Duodenal mucosa (tissue), 2 donors: ENCODE data around the gene LDLRAD2.

ENCODE experiments used
- H3K27ac ChIP-seq: one replicate; pipeline ENCODE4 v1.7.0; 2013; ENCODE audit warnings: low read depth, low read length
- H3K27me3 ChIP-seq, 2 donors: one replicate each; pipeline ENCODE4 v1.7.0; 2013; ENCODE audit warnings: low read length in 2 of 2, control low read depth in 1 of 2; ENCODE audit not compliant: insufficient read depth in 2 of 2, control insufficient read depth in 1 of 2
- H3K36me3 ChIP-seq, 2 donors: one replicate each; pipeline ENCODE4 v1.7.0; 2013; ENCODE audit warnings: low read length in 2 of 2, control low read depth in 1 of 2; ENCODE audit not compliant: insufficient read depth in 2 of 2, control insufficient read depth in 1 of 2
- H3K4me1 ChIP-seq, 2 donors: one replicate each; pipeline ENCODE4 v1.7.0; 2013; ENCODE audit warnings: low read length in 2 of 2, control low read depth in 1 of 2; ENCODE audit not compliant: insufficient read depth in 2 of 2, control insufficient read depth in 1 of 2
- H3K4me3 ChIP-seq, 2 donors: one replicate each; pipeline ENCODE4 v1.7.0; 2013; ENCODE audit warnings: low read length in 2 of 2, low read depth in 1 of 2
- H3K9ac ChIP-seq, 2 donors: one replicate each; pipeline ENCODE4 v1.7.0; 2013; ENCODE audit warnings: low read length in 2 of 2, low read depth in 1 of 2
- H3K9me3 ChIP-seq, 2 donors: one replicate each; pipeline ENCODE4 v1.7.0; 2013; ENCODE audit warnings: low read length in 2 of 2, control low read depth in 1 of 2; ENCODE audit not compliant: control insufficient read depth in 1 of 2

LDLRAD2 gene

DNA sequence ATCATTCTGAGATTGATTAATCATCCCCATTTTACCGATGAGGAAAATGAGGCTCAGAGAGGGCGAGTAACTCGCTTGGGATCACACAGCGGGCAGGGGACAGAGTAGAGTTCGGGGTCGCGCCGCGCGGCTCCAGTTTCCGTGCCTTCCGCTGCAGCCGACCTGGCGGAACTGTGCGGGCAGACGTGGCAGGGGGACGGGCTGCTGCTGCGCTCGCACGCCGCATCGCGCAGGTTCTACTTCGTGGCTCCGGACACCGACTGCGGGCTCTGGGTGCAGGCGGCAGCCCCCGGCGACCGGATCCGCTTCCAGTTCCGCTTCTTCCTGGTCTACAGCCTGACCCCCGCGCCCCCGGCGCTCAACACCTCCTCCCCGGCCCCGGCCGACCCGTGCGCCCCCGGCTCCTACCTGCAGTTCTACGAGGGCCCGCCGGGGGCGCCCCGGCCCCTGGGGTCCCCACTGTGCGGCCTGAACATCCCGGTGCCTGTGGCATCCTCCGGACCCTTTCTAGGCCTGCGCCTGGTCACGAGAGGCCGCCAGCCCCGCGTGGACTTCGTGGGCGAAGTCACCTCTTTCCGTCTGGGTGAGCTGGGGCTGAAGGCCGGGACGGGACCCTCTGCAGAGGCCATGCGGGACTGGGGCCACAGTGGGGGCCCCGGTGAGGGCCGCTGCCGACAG is 2.3 kb downstream of the LDLRAD2 start:
- peaks cover 8 to 14% of the 10 kb centered on the region in 2 donors for H3K4me1 ChIP-seq
- no peaks in the 10 kb centered on the region for H3K9me3 ChIP-seq
- no peak overlapping the region for H3K27ac ChIP-seq
- peak overlapping the region; percentile 54 to 60 for H3K4me3 ChIP-seq
- H3K9ac ChIP-seq: peak overlapping the region; percentile 18 to 30
- H3K27me3 ChIP-seq: peaks cover 0 to 3% of the 10 kb centered on the region in 2 donors
- H3K36me3 ChIP-seq: no peaks in the 10 kb centered on the region

DNA sequence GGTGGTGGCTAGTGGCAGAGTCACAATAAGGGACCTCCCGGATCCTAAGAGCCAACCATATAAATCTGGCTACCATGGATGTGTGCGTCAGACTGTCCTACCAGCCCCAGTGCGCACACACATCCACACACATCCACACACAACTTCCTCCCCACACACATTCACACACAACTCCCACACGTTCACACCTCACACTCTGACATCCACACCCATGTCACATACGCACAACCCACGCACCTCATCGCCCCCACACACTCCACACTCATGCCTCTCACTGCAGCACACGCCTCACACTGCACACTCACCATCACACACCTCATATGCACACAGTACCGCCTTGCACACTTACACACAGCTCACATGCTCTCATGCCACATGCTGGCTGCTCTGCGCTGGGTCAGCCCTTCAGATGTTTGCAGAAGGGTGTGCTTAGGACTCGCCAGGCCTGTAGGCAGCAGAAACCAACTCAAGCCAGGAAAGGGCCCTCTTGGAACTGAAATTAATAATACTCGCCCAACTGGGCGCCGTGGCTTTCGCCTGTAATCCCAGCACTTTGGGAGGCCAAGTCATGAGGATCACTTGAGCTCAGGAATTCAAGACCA is 3.0 kb downstream of the LDLRAD2 start:
- Histone ChIP-seq H3K27me3 (peaks cover 0 to 3% of the 10 kb centered on the region in 2 donors), H3K9ac (no peak overlapping the region), H3K4me3 (no peak overlapping the region), H3K27ac (no peak overlapping the region), H3K36me3 (no peaks in the 10 kb centered on the region), H3K9me3 (no peaks in the 10 kb centered on the region), H3K4me1 (peaks cover 8 to 14% of the 10 kb centered on the region in 2 donors)

DNA sequence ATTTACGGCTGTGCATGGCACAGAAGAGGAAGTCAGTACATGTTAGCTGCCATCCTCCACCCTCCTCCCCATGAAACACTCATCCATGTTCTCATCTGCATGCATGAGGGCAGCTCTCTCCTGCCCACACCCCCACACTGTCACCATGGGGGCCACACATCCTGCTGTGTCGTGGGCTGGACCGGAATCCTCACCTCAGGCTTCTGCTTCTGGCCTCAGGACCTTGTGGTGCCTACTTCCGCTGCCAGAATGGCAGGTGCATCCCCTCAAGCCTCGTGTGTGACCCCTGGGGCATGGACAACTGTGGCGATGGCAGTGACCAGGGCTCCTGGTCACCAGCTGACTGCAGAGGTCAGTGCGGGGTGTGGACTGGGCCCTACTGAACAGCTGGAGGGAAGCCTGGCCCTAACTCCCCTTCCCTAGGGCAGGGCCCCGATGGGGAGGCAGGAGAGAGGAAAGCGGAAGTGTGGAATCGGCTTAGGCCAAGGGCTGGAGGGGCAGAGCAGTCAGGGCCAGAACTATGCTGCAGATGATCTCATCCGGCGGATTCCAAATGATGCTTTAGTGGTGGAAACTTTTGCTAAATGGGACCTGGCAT is 3.8 kb downstream of the LDLRAD2 start:
- no peak overlapping the region for H3K9ac ChIP-seq
- H3K27ac ChIP-seq: no peak overlapping the region
- no peaks in the 10 kb centered on the region for H3K9me3 ChIP-seq
- H3K27me3 ChIP-seq: peaks cover 0 to 3% of the 10 kb centered on the region in 2 donors
- peaks cover 8 to 14% of the 10 kb centered on the region in 2 donors for H3K4me1 ChIP-seq
- no peak overlapping the region for H3K4me3 ChIP-seq
- no peaks in the 10 kb centered on the region for H3K36me3 ChIP-seq

DNA sequence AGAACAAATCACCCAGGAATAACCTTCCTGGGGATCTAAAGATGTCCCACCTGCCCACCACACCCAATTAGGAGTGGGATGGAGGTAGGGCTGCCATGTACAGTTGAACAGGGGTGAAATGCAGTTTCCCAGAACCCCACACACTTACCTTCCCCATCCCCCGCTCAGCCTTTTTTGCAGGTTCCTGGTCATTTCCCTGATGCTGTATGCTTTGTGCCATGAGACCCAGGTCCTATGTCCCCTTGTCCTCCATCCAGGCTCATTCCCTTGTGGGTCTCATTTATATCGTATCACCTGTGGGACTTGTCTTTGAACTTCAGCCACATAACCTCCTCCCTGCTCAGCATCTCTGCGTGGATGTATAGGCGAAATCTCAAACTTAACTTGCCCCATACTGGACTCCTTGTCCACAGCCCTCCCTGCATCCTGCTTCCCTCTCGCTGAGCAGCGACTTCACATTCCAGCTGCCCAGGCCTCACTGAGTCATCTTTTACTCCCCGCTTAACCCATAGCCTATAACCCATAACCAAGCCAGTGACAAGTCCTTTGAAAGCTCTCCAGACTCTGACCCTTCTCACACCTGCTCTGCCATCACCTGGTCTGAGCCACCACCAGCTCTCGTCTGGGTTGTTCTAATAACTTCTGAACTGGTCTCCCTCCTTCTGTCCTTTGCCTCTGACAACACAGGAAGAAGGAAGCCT is 4.7 kb downstream of the LDLRAD2 start:
- no peak overlapping the region for H3K27ac ChIP-seq

DNA sequence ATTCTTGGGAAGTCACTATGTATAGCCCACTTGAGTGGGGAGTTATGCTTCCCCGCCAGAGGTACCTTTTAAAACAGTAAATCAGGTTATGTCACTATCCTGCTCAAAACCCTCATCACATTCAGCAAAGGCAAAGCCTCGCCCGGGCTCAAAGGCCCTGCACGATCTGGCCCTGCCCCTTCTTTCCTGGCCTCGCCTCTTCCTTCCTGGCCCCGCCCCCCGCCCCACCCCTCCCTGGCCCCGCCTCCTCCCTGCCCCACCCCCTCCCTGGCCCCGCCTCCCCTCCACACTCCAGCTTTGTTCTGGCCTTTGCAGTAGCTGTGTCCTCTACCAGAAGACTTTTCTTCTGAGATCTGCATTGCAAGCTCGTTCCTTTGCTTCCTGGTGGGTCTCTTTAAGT is 6.6 kb downstream of the LDLRAD2 start:
- no peak overlapping the region for H3K9ac ChIP-seq

More for the DNA sequence above, 4.7 kb downstream of the LDLRAD2 start:
- Histone ChIP-seq H3K9ac (no peak overlapping the region), H3K27me3 (peaks cover 0 to 3% of the 10 kb centered on the region in 2 donors), H3K9me3 (no peaks in the 10 kb centered on the region), H3K4me3 (no peak overlapping the region), H3K4me1 (peaks cover 8 to 14% of the 10 kb centered on the region in 2 donors), H3K36me3 (no peaks in the 10 kb centered on the region)

DNA sequence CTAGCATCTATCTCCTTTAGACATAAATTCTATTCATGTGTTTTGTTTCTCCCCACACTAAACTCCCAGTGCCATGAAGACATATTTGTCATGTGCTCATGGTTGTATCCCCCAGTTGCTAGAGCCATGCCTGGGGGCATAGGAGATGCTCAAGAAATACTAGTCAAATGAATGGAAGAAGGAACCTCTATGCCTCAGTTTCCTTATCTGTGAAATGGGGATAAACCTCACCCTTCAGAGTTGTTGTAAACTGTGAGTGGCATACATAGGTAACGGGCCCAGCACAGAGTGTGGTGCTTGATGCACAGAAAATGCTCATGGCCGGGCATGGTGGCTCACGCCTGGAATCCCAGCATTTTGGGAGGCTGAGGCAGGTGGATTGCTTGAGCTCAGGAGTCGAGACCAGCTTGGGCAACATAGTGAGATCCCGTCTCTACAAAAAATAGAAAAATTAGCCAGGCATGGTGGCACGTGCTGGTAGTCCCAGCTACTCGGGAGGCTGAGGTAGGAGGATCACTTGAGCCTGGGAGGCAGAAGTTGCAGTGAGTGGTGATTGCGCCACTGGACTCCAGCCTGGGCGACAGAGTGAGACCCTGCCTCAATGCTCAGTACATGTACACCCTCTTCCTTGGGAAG is 8.7 kb downstream of the LDLRAD2 start:
- no peaks in the 10 kb centered on the region for H3K27me3 ChIP-seq
- H3K9me3 ChIP-seq: no peaks in the 10 kb centered on the region
- no peak overlapping the region for H3K9ac ChIP-seq
- no peak overlapping the region for H3K4me3 ChIP-seq
- H3K36me3 ChIP-seq: peaks cover 4 to 25% of the 10 kb centered on the region in 2 donors
- H3K4me1 ChIP-seq: peaks cover 5 to 12% of the 10 kb centered on the region in 2 donors
- H3K27ac ChIP-seq: no peak overlapping the region

More for the DNA sequence above, 6.6 kb downstream of the LDLRAD2 start:
- H3K4me3 ChIP-seq: no peak overlapping the region
- no peak overlapping the region for H3K27ac ChIP-seq
- H3K27me3 ChIP-seq: peaks cover 0 to under 1% of the 10 kb centered on the region in 2 donors
- peaks cover 0 to 10% of the 10 kb centered on the region in 2 donors for H3K36me3 ChIP-seq
- peaks cover 8 to 14% of the 10 kb centered on the region in 2 donors for H3K4me1 ChIP-seq
- H3K9me3 ChIP-seq: no peaks in the 10 kb centered on the region

DNA sequence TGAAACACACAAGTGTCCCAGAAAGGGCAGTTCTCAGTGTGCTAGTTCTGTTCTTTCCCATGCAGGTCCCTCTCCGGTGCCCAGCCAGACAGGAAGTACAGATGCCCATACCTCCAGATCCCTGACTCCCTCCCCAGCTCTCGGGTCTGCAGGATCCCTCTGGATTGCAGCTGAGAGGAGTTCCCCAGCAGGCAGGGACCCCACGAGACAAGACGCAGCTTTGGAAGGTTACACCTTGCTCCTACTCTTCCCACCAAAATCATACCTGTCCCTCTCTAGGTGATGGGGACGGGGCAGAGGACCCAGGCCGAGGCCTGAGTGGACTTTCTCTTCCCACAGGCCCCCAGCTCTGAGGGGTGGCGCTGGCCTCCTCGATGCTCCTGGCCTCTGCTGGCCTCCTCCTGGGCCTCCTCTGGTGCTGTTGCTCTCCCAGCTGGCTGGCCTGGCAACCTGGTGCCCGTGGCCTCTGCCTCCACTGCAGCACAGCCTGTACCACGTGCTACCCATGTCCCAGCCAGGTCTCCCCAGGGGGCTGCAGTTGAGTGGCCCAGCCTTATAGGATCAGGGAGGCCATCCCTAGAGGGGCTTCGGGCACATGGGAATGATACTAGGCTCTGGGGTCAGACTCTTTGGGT is 9.4 kb downstream of the LDLRAD2 start:
- Histone ChIP-seq H3K4me3 (no peak overlapping the region), H3K9ac (no peak overlapping the region), H3K27me3 (no peaks in the 10 kb centered on the region), H3K9me3 (no peaks in the 10 kb centered on the region), H3K4me1 (peaks cover 5 to 9% of the 10 kb centered on the region in 2 donors), H3K27ac (no peak overlapping the region), H3K36me3 (peaks cover 4 to 25% of the 10 kb centered on the region in 2 donors)

DNA sequence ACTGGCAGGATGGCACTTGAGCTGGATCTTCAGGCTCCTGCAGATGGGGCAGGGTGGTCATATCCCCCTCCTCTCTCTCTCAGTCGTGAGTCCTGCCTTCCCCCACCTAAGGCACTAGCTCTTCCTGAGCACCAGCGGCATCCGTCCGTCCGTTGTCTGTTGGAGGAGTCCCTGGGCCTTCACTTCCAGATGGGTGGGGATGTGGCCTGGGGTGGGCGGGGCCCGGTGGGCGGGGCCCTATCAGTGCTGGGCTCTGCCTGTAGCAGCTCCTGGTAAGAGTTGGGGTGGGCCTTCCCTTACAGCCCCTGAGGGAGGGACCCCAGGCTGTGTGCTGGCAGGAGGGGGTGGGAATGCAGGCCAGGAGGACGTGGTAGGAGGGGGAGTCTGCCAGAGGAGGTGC is 10.3 kb downstream of the LDLRAD2 start:
- peaks cover 7 to 32% of the 10 kb centered on the region in 2 donors for H3K36me3 ChIP-seq
- no peaks in the 10 kb centered on the region for H3K9me3 ChIP-seq
- H3K4me1 ChIP-seq: peaks cover 5% of the 10 kb centered on the region in 2 donors
- no peaks in the 10 kb centered on the region for H3K27me3 ChIP-seq
- no peak overlapping the region for H3K9ac ChIP-seq
- no peak overlapping the region for H3K4me3 ChIP-seq
- H3K27ac ChIP-seq: no peak overlapping the region

DNA sequence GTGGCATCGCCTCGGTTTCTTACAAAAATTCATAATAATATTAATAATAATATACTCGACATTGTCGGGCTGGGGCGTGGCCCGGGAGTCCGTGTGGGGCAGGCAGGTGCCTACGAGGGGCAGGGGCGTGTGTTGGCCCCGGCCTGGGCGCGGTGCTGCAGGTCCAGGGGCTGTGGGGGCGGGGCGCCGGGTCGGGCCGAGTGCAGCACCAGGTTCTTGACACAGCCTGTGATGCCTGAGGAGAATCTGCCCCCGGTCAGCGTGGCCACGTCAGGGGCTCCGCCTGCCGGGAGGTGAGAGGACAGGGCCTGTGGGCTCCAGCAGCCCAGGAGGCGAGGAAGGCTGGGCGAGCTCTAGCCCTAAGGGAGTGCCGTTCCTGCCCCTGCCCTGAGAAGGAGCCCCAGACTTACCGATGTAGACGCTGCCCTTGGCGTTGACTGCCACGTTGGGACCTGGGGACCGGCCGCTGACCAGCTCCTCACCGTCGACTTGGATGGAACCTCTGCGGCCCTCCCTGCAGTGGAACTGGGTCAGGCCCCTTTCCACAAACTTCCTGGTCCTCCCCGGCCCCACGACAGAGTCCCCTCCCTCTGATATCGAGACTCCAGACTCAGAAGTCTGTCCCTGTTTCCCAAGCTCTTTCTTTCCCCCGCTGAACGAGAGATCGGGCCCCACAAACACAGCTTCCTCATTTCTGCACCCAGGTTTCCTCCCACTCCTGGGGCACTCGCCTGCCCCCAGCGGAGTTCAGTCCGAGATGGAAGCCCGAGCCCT is 11.3 kb downstream of the LDLRAD2 start:
- Histone ChIP-seq H3K9me3 (no peaks in the 10 kb centered on the region), H3K36me3 (peaks cover 12 to 42% of the 10 kb centered on the region in 2 donors), H3K4me1 (peaks cover 2% of the 10 kb centered on the region in 2 donors), H3K27ac (no peak overlapping the region), H3K9ac (no peak overlapping the region), H3K4me3 (no peak overlapping the region), H3K27me3 (no peaks in the 10 kb centered on the region)
